Measurements from ENCODE around the gene CRIP3. TPM values are rescaled to one million over a fixed set of nuclear protein-coding genes. Genes with fewer than 3 reads are reported as not detected.

CRIP3 gene
- total RNA-seq, 1 experiment from 2014 or later: not detected

- ChIA-PET POLR2A (no interaction called here), CTCF (no interaction called here)
- Histone ChIP-seq H3K36me3 (ENCODE audit: control insufficient read depth, insufficient read depth, low read length) (no peaks in the 10 kb centered on the region; the same call in 1 of the 2 replicates), H3K27me3 (replicated peaks; ENCODE audit: control insufficient read depth, insufficient read depth, low read length) (no peaks in the 10 kb centered on the region), H3K4me3 (ENCODE audit: low read depth, low read length) (no peak overlapping the region), H3K9me3 (no peaks in the 10 kb centered on the region), H3K4me1 (no peaks in the 10 kb centered on the region)
- Mint-ChIP-seq H3K4me1 (ENCODE audit: low read depth, unreplicated experiment) (no peaks in the 10 kb centered on the region), H3K27me3 (ENCODE audit: insufficient read depth, unreplicated experiment) (no peaks in the 10 kb centered on the region), H3K27ac (ENCODE audit: unreplicated experiment) (no peak overlapping the region), H3K4me3 (ENCODE audit: unreplicated experiment) (no peak overlapping the region), H3K9me3 (ENCODE audit: unreplicated experiment) (no peaks in the 10 kb centered on the region), H3K36me3 (ENCODE audit: insufficient read depth, unreplicated experiment) (no peaks in the 10 kb centered on the region)
- no TSS peak for BruUV-seq (replicated peaks)
- DNase-seq: no peak
- intact Hi-C loops (cut with micrococcal nuclease; ENCODE audit: unreplicated experiment): no loop called here
- TF ChIP-seq CTCF (IDR thresholded peaks at IDR 0.05; ENCODE audit: insufficient read depth in 1 of 2, low read depth in 1 of 2, low read length in 1 of 2, severe bottlenecking in 1 of 2, unreplicated experiment in 1 of 2): no peak
These were observed 1.5 kb upstream of the CRIP3 start for GRCh38 chr6:43310134-43310533.

- no peaks in the 10 kb centered on the region for H3K9me3 ChIP-seq
- H3K9me3 Mint-ChIP-seq (ENCODE audit: unreplicated experiment): no peaks in the 10 kb centered on the region
- no peak overlapping the region for H3K27ac Mint-ChIP-seq (ENCODE audit: unreplicated experiment)
- POLR2A ChIA-PET: no interaction called here
- H3K36me3 Mint-ChIP-seq (ENCODE audit: insufficient read depth, unreplicated experiment): no peaks in the 10 kb centered on the region
- BruUV-seq (replicated peaks): no TSS peak
- H3K4me3 ChIP-seq (ENCODE audit: low read depth, low read length): no peak overlapping the region
- H3K27me3 Mint-ChIP-seq (ENCODE audit: insufficient read depth, unreplicated experiment): no peaks in the 10 kb centered on the region
- H3K27me3 ChIP-seq (replicated peaks; ENCODE audit: control insufficient read depth, insufficient read depth, low read length): no peaks in the 10 kb centered on the region
- intact Hi-C loops (cut with micrococcal nuclease; ENCODE audit: unreplicated experiment): no loop called here
- H3K4me1 Mint-ChIP-seq (ENCODE audit: low read depth, unreplicated experiment): no peaks in the 10 kb centered on the region
- H3K4me1 ChIP-seq: no peaks in the 10 kb centered on the region
- no peak overlapping the region for H3K4me3 Mint-ChIP-seq (ENCODE audit: unreplicated experiment)
- no peak for DNase-seq
- CTCF ChIA-PET: no interaction called here
- TF ChIP-seq CTCF (IDR thresholded peaks at IDR 0.05; ENCODE audit: insufficient read depth in 1 of 2, low read depth in 1 of 2, low read length in 1 of 2, severe bottlenecking in 1 of 2, unreplicated experiment in 1 of 2): no peak
- no peaks in the 10 kb centered on the region; the same call in 1 of the 2 replicates for H3K36me3 ChIP-seq (ENCODE audit: control insufficient read depth, insufficient read depth, low read length)
These were observed 408 bp upstream of the CRIP3 start for GRCh38 chr6:43308990-43309477.

- H3K27me3 ChIP-seq (replicated peaks; ENCODE audit: control insufficient read depth, insufficient read depth, low read length): no peaks in the 10 kb centered on the region
- H3K4me1 ChIP-seq: no peaks in the 10 kb centered on the region
- no peaks in the 10 kb centered on the region for H3K9me3 ChIP-seq
- no peak overlapping the region for H3K4me3 ChIP-seq (ENCODE audit: low read depth, low read length)
- H3K27ac Mint-ChIP-seq (ENCODE audit: unreplicated experiment): no peak overlapping the region
- POLR2A ChIA-PET: no interaction called here
- BruUV-seq (replicated peaks): no TSS peak
- H3K36me3 ChIP-seq (ENCODE audit: control insufficient read depth, insufficient read depth, low read length): no peaks in the 10 kb centered on the region; the same call in 1 of the 2 replicates
- H3K4me1 Mint-ChIP-seq (ENCODE audit: low read depth, unreplicated experiment): no peaks in the 10 kb centered on the region
- intact Hi-C loops (cut with micrococcal nuclease; ENCODE audit: unreplicated experiment): no loop called here
- H3K36me3 Mint-ChIP-seq (ENCODE audit: insufficient read depth, unreplicated experiment): no peaks in the 10 kb centered on the region
- no peaks in the 10 kb centered on the region for H3K9me3 Mint-ChIP-seq (ENCODE audit: unreplicated experiment)
- DNase-seq: no peak
- CTCF ChIA-PET: no interaction called here
- no peak for TF ChIP-seq CTCF (IDR thresholded peaks at IDR 0.05; ENCODE audit: insufficient read depth in 1 of 2, low read depth in 1 of 2, low read length in 1 of 2, severe bottlenecking in 1 of 2, unreplicated experiment in 1 of 2)
- H3K4me3 Mint-ChIP-seq (ENCODE audit: unreplicated experiment): no peak overlapping the region
- H3K27me3 Mint-ChIP-seq (ENCODE audit: insufficient read depth, unreplicated experiment): no peaks in the 10 kb centered on the region
These were observed 1.1 kb downstream of the CRIP3 start for GRCh38 chr6:43307451-43308100.

All from Caco-2 (cell line).